Activated T-cell treated with anti-CD3 and anti-CD28 coated beads for 1 hour (primary cell): ENCODE results near the gene EEPD1.

ENCODE experiments used
- DNase-seq: peaks from one replicate; pipeline ENCODE4 v3.0.0-alpha.2; 2020; ENCODE audit warnings: low read depth

EEPD1 gene

GRCh38 chr7:36190447-36191291 lies 37.6 kb downstream of the EEPD1 start:
- no peak for DNase-seq

DNA sequence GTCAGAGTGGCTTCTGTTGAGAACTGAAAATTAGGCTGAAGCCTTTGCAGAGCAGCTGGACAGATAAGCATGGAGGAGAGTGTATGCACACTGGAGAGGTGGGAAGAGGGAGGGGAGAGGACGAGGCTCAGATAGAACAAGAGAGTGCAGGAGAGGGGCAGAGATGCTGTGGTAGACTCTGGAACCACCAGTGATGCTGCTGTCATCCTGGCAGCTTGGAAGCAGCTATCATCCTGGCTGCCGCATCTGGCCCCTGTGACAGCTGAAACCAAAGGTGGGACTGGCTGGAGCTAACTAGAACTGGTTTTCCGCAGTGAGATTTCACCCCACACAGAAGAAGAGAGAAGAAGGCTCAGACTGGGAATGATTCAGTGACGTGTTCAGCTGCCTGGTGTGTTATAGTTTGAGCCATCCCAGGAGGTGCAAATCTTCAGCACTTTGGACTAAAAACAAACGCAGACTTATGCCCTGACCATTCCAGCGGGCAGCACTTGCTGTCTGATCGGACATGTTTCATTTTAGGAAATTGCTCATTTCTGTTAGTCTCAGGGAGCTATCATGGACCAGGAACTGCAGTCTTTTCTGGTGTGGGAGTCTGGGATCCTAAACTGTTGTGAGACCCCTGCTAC lies 38.4 kb downstream of the EEPD1 start:
- no peak for DNase-seq

- DNase-seq = no peak
These were observed 39.2 kb downstream of the EEPD1 start for GRCh38 chr7:36192053-36192824.

- no peak for DNase-seq
These were observed 39.8 kb downstream of the EEPD1 start for GRCh38 chr7:36192877-36193276.

DNA sequence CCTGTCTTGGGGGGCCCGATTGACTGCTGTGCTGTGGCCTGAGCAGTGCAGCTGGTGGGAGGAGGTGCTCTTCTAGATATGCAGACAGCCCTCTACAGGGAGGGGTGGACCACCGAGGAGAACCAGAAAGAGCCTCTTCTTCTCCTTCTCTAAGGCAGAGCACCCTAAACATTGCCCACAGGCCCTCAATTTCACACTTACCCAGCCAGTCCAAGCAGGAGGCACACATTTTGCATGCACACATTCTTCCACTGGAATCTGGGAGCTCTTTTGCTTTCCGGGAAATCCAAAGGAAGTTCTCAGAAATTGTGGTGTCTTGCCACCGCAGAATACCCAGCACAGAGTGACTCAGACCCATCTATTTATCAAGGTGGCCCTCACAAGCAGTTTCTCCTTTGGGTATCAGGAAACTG lies 45.8 kb downstream of the EEPD1 start:
- DNase-seq = no peak

DNA sequence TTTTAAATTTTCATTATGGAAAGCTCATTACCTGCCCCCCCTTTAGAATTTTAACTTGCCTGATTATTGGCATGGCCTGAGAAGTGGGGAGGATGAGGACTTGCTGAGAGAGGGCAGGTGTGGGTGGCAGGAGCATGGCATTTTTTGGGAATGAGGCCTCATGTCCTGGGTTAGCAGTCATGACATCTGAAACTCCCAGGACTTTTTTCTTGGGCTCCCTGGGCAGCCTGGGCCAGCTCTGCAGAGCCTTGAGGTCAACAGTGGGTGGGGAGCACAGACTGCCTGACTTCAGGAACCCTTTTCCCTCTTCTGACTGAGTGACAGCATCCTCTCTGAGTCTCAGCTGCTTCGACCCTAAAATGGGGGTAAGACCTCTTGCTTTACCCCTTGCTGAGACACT lies 46.3 kb downstream of the EEPD1 start:
- DNase-seq = no peak

- DNase-seq = no peak
These were observed 48.2 kb downstream of the EEPD1 start for GRCh38 chr7:36201122-36201723.

DNA sequence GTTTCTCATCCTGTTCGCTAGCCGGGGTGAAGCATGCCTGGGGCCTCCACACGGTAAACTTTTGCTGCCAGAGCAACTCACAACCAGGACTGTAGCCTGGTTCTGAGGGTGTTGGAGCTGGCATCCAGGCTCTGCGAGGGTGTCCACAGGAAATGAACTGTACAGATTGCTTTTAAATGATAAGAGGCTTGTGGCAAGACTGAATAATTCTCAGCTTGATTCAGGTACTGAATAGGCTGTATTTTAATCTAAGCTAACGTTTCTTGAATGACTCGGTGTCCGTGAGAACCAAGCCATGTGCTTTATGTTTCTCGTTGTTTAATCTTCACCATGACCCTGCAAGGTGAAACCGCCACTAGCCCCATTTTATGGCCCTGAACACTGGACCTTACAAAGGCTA lies 49.3 kb downstream of the EEPD1 start:
- DNase-seq = no peak

GRCh38 chr7:36203071-36203790 lies 50.2 kb downstream of the EEPD1 start:
- DNase-seq = no peak

GRCh38 chr7:36204044-36204663 lies 51.1 kb downstream of the EEPD1 start:
- no peak for DNase-seq

- DNase-seq = no peak
These were observed 52.0 kb downstream of the EEPD1 start for GRCh38 chr7:36204929-36205635.

GRCh38 chr7:36205803-36206202 lies 52.7 kb downstream of the EEPD1 start:
- DNase-seq = no peak

- DNase-seq = no peak
These were observed 54.6 kb downstream of the EEPD1 start for GRCh38 chr7:36207451-36208291.

DNA sequence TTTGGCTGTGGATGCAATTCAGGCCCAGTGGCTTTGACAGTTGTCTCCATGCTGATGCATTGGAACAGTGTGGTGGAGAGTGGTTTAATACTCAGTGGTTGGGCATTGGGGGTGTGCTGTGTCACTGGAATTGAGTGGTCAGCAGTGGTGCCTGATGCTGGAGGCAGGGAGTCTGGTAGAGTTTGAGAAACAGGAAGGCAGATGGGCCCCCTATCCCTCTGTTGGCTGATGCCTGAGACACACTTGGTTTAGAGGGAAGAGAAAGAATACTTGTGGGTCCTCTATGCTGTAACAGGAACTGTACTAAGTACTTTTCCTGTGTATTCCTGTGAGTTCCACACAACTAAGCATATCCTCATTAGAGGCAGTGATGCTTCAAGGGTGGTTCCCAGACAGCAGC lies 55.4 kb downstream of the EEPD1 start:
- DNase-seq = no peak

GRCh38 chr7:36208997-36209813 lies 56.2 kb downstream of the EEPD1 start:
- DNase-seq = no peak

DNA sequence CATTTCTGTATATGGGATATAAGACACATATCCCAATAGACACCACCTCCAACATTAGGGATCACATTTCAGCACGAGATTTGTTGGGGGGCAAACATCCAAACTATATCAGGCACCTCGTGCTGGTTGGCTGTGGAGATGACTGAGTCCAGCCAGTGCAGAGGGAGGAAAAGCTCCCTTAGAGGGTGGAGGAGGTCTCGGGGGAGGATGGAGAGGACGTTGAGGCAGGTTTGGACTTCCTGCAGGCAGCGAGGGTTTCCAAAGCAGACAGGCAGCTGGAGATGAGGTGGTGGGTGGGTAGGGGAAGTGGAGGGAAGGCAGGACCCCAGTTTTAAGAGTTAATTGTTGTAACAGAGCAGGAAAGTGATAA lies 56.7 kb downstream of the EEPD1 start:
- DNase-seq = no peak

DNA sequence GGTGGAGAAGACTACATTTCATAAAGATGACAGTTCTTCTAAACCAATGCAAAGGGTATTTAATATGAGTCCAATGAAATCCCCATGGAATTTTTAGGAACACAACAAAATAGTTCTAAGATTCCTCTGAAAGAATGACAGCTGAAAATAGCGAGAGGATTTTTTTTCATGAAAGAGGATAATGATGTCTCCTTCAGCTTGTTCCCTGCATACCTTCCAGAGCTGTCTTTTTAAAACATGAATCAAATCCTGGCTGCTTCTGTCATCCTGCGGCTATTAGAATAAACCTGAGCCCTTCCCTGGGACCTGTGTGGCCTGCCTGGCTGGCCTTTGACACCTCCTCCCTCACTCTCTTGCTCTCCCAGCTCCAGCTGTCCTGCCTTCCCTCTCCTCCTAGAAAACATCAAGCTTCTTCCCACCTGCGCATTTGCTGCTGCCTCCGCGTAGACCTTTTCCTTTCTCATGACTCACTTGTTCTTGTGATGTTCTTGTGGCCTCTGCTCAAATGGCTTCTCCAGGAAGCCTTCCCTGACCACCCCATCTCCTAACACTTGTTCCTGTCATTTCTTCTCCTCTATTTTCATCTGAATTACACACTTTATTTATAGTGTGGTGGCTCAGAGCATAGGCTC lies 57.4 kb downstream of the EEPD1 start:
- DNase-seq = no peak
